ENCODE results near the gene EFNB2. TPM values are rescaled to one million over a fixed set of nuclear protein-coding genes. Genes with fewer than 3 reads are reported as not detected.

The EFNB2 gene
- total and polyA plus RNA-seq, 2 of the 13 experiments (the other 11 are each of a cell fraction or from before 2014, with no cell fraction given), result 0.11 to 0.20 TPM

- Histone ChIP-seq H3K27me3 (ENCODE audit: control insufficient read depth in 1 of 2, insufficient read depth in 2 of 2, low read length in 2 of 2) (peaks cover 2 to 16% of the 10 kb centered on the region in 2 experiments; a peak in 2 of 5 replicates), H3K4me1 (ENCODE audit: insufficient read depth, low read length) (peaks cover 15% of the 10 kb centered on the region), H3K36me3 (replicated peaks in 1 of 2; ENCODE audit: control insufficient read depth in 1 of 2, insufficient read depth in 2 of 2, low read length in 2 of 2) (peaks cover 0 to 4% of the 10 kb centered on the region in 2 experiments; a peak in 2 of 5 replicates), H4K20me1 (ENCODE audit: insufficient read depth, low read length) (no peaks in the 10 kb centered on the region), H3K79me2 (ENCODE audit: insufficient read depth, low read length) (no peaks in the 10 kb centered on the region), H3K4me3 (replicated peaks in 1 of 3; ENCODE audit: insufficient read depth in 1 of 3, low read depth in 2 of 3, low read length in 3 of 3) (no peak overlapping the region), H3K27ac (ENCODE audit: extremely low read length, insufficient read depth, low read length) (no peak overlapping the region), H2AFZ (ENCODE audit: low read length) (no peak overlapping the region), H3K9me3 (ENCODE audit: low read length) (no peaks in the 10 kb centered on the region), H3K4me2 (ENCODE audit: low read depth, low read length) (no peak overlapping the region), H3K9ac (ENCODE audit: insufficient read depth, low read depth, low read length) (no peak overlapping the region)
- FAIRE-seq (no peak), ATAC-seq (no peak), DNase-seq (ENCODE audit: low spot score) (no peak)
- intact Hi-C loops (cut with micrococcal nuclease; ENCODE audit: unreplicated experiment) (loop anchor here (2.0 to 10.0 kb wide), 5 partner anchors 83 to 1963 kb away; no protein-coding TSS in a partner anchor), in situ Hi-C loops (cut with HindIII; ENCODE audit: extremely low pct_ligation_motif_present, low pct_unique_long_range_greater_than_20kb) (loop anchor here (10.0 to 25.0 kb wide), 3 partner anchors 577 to 1975 kb away; no protein-coding TSS in a partner anchor)
- WGBS (ENCODE audit: low lambda C conversion rate), result 50% methylated on average over 3 of the region's 3 CpGs
- no TSS peak for BruUV-seq (replicated peaks)
- ChIA-PET CTCF (ENCODE audit: low intra/inter-chr PET ratio, low total read pairs) (no interaction called here), POLR2A (no interaction called here)
- TF ChIP-seq ADNP (CRISPR knock-in tag; IDR thresholded peaks at IDR 0.05) (no peak), GABPA (IDR thresholded peaks at IDR 0.05; ENCODE audit: low read depth, low read length) (no peak), GABPA (CRISPR knock-in tag; IDR thresholded peaks at IDR 0.05; ENCODE audit: low read depth) (no peak), KDM4B (CRISPR knock-in tag; IDR thresholded peaks at IDR 0.05) (no peak), ZSCAN22 (CRISPR knock-in tag; IDR thresholded peaks at IDR 0.05) (no peak), ZNF362 (CRISPR knock-in tag; IDR thresholded peaks at IDR 0.05; ENCODE audit: borderline replicate concordance) (no peak), SNAI1 (CRISPR knock-in tag; IDR thresholded peaks at IDR 0.05; ENCODE audit: borderline replicate concordance) (no peak), ZNF264 (CRISPR knock-in tag; IDR thresholded peaks at IDR 0.05) (no peak), RERE (CRISPR knock-in tag; IDR thresholded peaks at IDR 0.05; ENCODE audit: low read depth) (no peak)
Observed at GRCh38 chr13:106537521-106537920, 2.1 kb upstream of the EFNB2 start.
